Measurements from ENCODE around the gene AGAP5. TPM values are rescaled to one million over a fixed set of nuclear protein-coding genes. Genes with fewer than 3 reads are reported as not detected.

The AGAP5 gene
- total RNA-seq, 2 donors from 2014 or later: 9.8 to 11.5 TPM

DNA sequence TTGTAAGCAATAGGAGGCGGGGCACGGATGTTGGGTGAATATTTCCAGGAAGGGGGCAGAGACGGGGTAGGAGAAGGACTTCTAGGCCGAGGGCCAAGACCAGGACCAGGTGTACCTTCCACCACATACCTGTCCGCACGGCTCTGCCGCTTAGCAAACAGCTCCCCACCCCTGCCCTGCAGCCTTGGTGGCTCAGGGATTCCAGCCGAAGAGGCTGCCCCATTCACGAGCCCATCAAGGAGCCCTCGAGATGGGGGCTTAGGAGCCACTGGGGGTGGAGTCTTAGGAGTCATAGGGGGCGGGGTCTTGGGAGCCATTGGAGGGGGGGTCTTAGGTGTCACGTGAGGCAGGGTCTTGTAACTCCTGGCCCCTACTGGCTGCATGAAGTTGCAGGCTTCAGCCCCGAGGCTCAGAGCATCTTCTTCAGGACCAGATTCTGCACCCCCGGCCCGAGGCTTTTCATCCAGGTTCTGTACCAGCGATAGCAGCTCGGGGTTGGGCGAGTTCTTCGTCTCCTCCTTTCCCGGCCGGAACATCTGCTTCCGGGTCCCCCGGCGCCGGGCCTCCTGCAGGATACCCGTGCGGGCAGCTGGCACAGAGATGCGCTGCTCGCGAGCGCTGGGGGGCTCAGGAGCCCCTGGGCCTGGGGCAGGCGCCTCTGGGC, 50.6 kb downstream of the AGAP5 start:
- peak in 1 of 2 donors; percentile 31 for DNase-seq
- Mint-ChIP-seq H3K4me3 (peak overlapping the region; percentile 78), H3K36me3 (ENCODE audit: insufficient read depth in 2 of 2) (no peaks in the 10 kb centered on the region), H3K4me1 (ENCODE audit: low read depth) (peaks cover 25% of the 10 kb centered on the region), H3K27ac (no peak overlapping the region), H3K9me3 (no peaks in the 10 kb centered on the region), H3K27me3 (ENCODE audit: low read depth) (no peaks in the 10 kb centered on the region)
- peak; percentile 23 to 40 for ATAC-seq (replicated peaks in 1 of 2)

GRCh38 chr10:73646598-73647041, 51.3 kb downstream of the AGAP5 start:
- Mint-ChIP-seq H3K27ac (no peak overlapping the region), H3K4me1 (ENCODE audit: low read depth) (peaks cover 25% of the 10 kb centered on the region), H3K27me3 (ENCODE audit: low read depth) (no peaks in the 10 kb centered on the region), H3K36me3 (ENCODE audit: insufficient read depth in 2 of 2) (no peaks in the 10 kb centered on the region), H3K4me3 (peak overlapping the region in 1 of 2 donors; percentile 62), H3K9me3 (no peaks in the 10 kb centered on the region)
- ATAC-seq (replicated peaks in 1 of 2): no peak
- no peak for DNase-seq

GRCh38 chr10:73645251-73645650, 52.7 kb downstream of the AGAP5 start:
- Mint-ChIP-seq H3K36me3 (ENCODE audit: insufficient read depth in 2 of 2) (no peaks in the 10 kb centered on the region), H3K27ac (no peak overlapping the region), H3K4me1 (ENCODE audit: low read depth) (peaks cover 18% of the 10 kb centered on the region), H3K9me3 (no peaks in the 10 kb centered on the region), H3K27me3 (ENCODE audit: low read depth) (no peaks in the 10 kb centered on the region), H3K4me3 (no peak overlapping the region)
- DNase-seq (no peak), ATAC-seq (replicated peaks in 1 of 2) (no peak)

GRCh38 chr10:73644767-73645166, 53.1 kb downstream of the AGAP5 start:
- peak; percentile 56 to 67 for ATAC-seq (replicated peaks in 1 of 2)
- Mint-ChIP-seq H3K4me1 (ENCODE audit: low read depth) (peaks cover 16% of the 10 kb centered on the region), H3K4me3 (peak overlapping the region; percentile 5 to 32), H3K27me3 (ENCODE audit: low read depth) (peaks cover 2% of the 10 kb centered on the region), H3K36me3 (ENCODE audit: insufficient read depth in 2 of 2) (no peaks in the 10 kb centered on the region), H3K9me3 (no peaks in the 10 kb centered on the region), H3K27ac (no peak overlapping the region)
- no peak for DNase-seq

- Mint-ChIP-seq H3K27ac (no peak overlapping the region), H3K36me3 (ENCODE audit: insufficient read depth in 2 of 2) (no peaks in the 10 kb centered on the region), H3K9me3 (no peaks in the 10 kb centered on the region), H3K4me3 (peak overlapping the region; percentile 7 to 32), H3K4me1 (ENCODE audit: low read depth) (peaks cover 16% of the 10 kb centered on the region), H3K27me3 (ENCODE audit: low read depth) (peaks cover 7% of the 10 kb centered on the region)
- ATAC-seq (replicated peaks in 1 of 2): peak; percentile 61 to 73
- DNase-seq: peak; percentile 42 to 54
These were observed 53.7 kb downstream of the AGAP5 start for GRCh38 chr10:73644015-73644743.

GRCh38 chr10:73643362-73643761, 54.5 kb downstream of the AGAP5 start:
- no peak for DNase-seq
- H3K4me1 Mint-ChIP-seq (ENCODE audit: low read depth): peaks cover 16% of the 10 kb centered on the region
- H3K4me3 Mint-ChIP-seq: no peak overlapping the region
- no peaks in the 10 kb centered on the region for H3K36me3 Mint-ChIP-seq (ENCODE audit: insufficient read depth in 2 of 2)
- no peak overlapping the region for H3K27ac Mint-ChIP-seq
- peaks cover 7% of the 10 kb centered on the region for H3K27me3 Mint-ChIP-seq (ENCODE audit: low read depth)
- H3K9me3 Mint-ChIP-seq: no peaks in the 10 kb centered on the region
- no peak for ATAC-seq (replicated peaks in 1 of 2)

- no peaks in the 10 kb centered on the region for H3K36me3 Mint-ChIP-seq (ENCODE audit: insufficient read depth in 2 of 2)
- H3K27me3 Mint-ChIP-seq (ENCODE audit: low read depth): peaks cover 7% of the 10 kb centered on the region
- H3K27ac Mint-ChIP-seq: no peak within 1 kb of the TSS
- DNase-seq (no peak), ATAC-seq (replicated peaks in 1 of 2) (no peak)
- peaks cover 16% of the 10 kb centered on the region for H3K4me1 Mint-ChIP-seq (ENCODE audit: low read depth)
- no peak within 1 kb of the TSS for H3K4me3 Mint-ChIP-seq
- no peaks in the 10 kb centered on the region for H3K9me3 Mint-ChIP-seq
These were observed 56.4 kb downstream of the AGAP5 start, which contains the start of gene MYOZ1 for GRCh38 chr10:73641328-73642060. Gene MYOZ1 (minus strand): TSS chr10:73641474. CDS start chr10:73640017, 1,457 bp downstream.

DNA sequence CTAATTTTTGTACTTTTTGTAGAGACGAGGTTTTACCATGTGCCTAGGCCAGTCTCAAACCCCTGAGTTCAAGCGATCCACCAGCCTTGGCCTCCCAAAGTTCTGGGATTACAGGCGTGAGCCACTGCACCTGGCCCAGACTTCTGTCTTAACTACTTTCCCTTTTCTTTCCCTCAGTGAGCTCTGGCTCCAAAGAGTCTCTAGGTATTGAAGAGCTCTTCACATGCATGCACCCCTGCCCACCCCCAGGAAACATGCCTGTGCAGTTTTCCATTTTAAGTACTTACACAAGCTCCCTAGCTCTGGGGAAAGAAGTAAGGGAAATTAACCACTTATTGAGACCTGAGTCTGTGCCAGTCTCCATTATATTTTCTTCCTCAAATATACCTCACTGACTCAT, 58.6 kb downstream of the AGAP5 start:
- H3K4me3 Mint-ChIP-seq: no peak overlapping the region
- no peak overlapping the region for H3K27ac Mint-ChIP-seq
- H3K4me1 Mint-ChIP-seq (ENCODE audit: low read depth): peaks cover 5% of the 10 kb centered on the region
- peaks cover 7% of the 10 kb centered on the region for H3K27me3 Mint-ChIP-seq (ENCODE audit: low read depth)
- H3K9me3 Mint-ChIP-seq: no peaks in the 10 kb centered on the region
- no peaks in the 10 kb centered on the region for H3K36me3 Mint-ChIP-seq (ENCODE audit: insufficient read depth in 2 of 2)
- ATAC-seq (replicated peaks in 1 of 2) (no peak), DNase-seq (no peak)

GRCh38 chr10:73635781-73636180, 62.1 kb downstream of the AGAP5 start:
- DNase-seq (no peak), ATAC-seq (replicated peaks in 1 of 2) (no peak)
- no peaks in the 10 kb centered on the region for H3K4me1 Mint-ChIP-seq (ENCODE audit: low read depth)
- no peak overlapping the region for H3K27ac Mint-ChIP-seq
- H3K9me3 Mint-ChIP-seq: no peaks in the 10 kb centered on the region
- H3K27me3 Mint-ChIP-seq (ENCODE audit: low read depth): peaks cover 7% of the 10 kb centered on the region
- H3K36me3 Mint-ChIP-seq (ENCODE audit: insufficient read depth in 2 of 2): no peaks in the 10 kb centered on the region
- no peak overlapping the region for H3K4me3 Mint-ChIP-seq

DNA sequence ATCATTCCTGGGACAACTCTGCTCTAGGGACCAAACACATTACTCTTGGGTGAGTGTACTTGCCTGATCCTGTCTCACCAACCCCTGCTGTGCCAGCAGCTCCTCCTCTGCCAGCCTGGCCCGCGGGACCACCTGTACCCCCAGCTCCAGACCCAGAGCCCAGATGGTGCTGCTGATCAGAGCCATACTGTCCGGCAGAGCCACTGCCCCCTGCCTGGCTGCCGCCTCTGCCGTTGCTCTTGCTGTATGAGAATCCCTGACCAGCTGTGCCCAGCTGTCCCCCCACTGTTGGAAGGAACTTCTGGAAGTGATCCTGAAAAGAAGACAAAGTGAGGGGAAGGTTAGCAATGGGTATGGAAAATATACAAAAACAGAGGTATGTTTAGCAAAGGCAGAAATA, 63.5 kb downstream of the AGAP5 start:
- ATAC-seq (replicated peaks in 1 of 2): no peak
- H3K27ac Mint-ChIP-seq: no peak overlapping the region
- DNase-seq: no peak
- H3K36me3 Mint-ChIP-seq (ENCODE audit: insufficient read depth in 2 of 2): no peaks in the 10 kb centered on the region
- H3K4me1 Mint-ChIP-seq (ENCODE audit: low read depth): no peaks in the 10 kb centered on the region
- H3K9me3 Mint-ChIP-seq: no peaks in the 10 kb centered on the region
- peaks cover 2% of the 10 kb centered on the region for H3K27me3 Mint-ChIP-seq (ENCODE audit: low read depth)
- no peak overlapping the region for H3K4me3 Mint-ChIP-seq

- DNase-seq: no peak
- peaks cover 18% of the 10 kb centered on the region for H3K4me1 Mint-ChIP-seq (ENCODE audit: low read depth)
- H3K27ac Mint-ChIP-seq: no peak overlapping the region
- H3K27me3 Mint-ChIP-seq (ENCODE audit: low read depth): no peaks in the 10 kb centered on the region
- no peak overlapping the region for H3K4me3 Mint-ChIP-seq
- no peak for ATAC-seq (replicated peaks in 1 of 2)
- no peaks in the 10 kb centered on the region for H3K9me3 Mint-ChIP-seq
- H3K36me3 Mint-ChIP-seq (ENCODE audit: insufficient read depth in 2 of 2): peaks cover 3 to 6% of the 10 kb centered on the region in 2 donors
These were observed 68.7 kb downstream of the AGAP5 start for GRCh38 chr10:73629165-73629564.

DNA sequence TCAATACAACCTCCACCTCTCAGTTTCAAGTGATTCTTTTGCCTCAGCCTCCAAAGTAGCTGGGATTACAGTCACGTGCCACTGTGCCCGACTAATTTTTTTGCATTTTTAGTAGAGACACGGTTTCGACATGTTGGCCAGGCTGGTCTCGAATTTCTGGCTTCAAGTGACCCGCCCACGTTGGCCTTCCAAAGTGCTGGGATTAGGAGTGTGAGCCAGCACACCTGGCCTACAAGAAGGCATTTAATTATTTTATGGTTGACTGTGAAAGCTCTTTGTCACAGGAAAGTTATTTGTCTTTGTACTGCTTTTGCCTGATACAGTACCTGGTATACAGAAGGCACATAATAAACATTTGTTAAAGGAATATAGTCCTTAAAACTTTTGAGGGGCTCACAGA, 69.5 kb downstream of the AGAP5 start:
- no peak for ATAC-seq (replicated peaks in 1 of 2)
- H3K9me3 Mint-ChIP-seq: no peaks in the 10 kb centered on the region
- H3K4me3 Mint-ChIP-seq: no peak overlapping the region
- H3K4me1 Mint-ChIP-seq (ENCODE audit: low read depth): peaks cover 18% of the 10 kb centered on the region
- no peak overlapping the region for H3K27ac Mint-ChIP-seq
- no peak for DNase-seq
- no peaks in the 10 kb centered on the region for H3K27me3 Mint-ChIP-seq (ENCODE audit: low read depth)
- H3K36me3 Mint-ChIP-seq (ENCODE audit: insufficient read depth in 2 of 2): peaks cover 3 to 6% of the 10 kb centered on the region in 2 donors

GRCh38 chr10:73627300-73627699, 70.6 kb downstream of the AGAP5 start:
- H3K4me3 Mint-ChIP-seq: peak overlapping the region; percentile 91 to 93
- ATAC-seq (replicated peaks in 1 of 2): no peak

More at GRCh38 chr10:73627300-73627699, 70.6 kb downstream of the AGAP5 start:
- peaks cover 18% of the 10 kb centered on the region for H3K4me1 Mint-ChIP-seq (ENCODE audit: low read depth)
- peak overlapping the region; percentile 57 for H3K27ac Mint-ChIP-seq
- no peaks in the 10 kb centered on the region for H3K27me3 Mint-ChIP-seq (ENCODE audit: low read depth)
- DNase-seq: no peak
- no peaks in the 10 kb centered on the region for H3K9me3 Mint-ChIP-seq
- peaks cover 3 to 6% of the 10 kb centered on the region in 2 donors for H3K36me3 Mint-ChIP-seq (ENCODE audit: insufficient read depth in 2 of 2)
